ENCODE measurements around the gene KDM1A. TPM values are rescaled to one million over a fixed set of nuclear protein-coding genes. Genes with fewer than 3 reads are reported as not detected.

Gene KDM1A
- total RNA-seq, 4 donors from 2014 or later, result 45.5 to 49.2 (median 47.5) TPM

GRCh38 chr1:23080885-23081284, 61.6 kb downstream of the KDM1A start:
- Histone ChIP-seq H3K4me1 (peaks cover 8% of the 10 kb centered on the region), H3K27ac (no peak overlapping the region), H3K9me3 (no peaks in the 10 kb centered on the region), H3K27me3 (no peaks in the 10 kb centered on the region), H3K36me3 (peaks cover 85% of the 10 kb centered on the region), H3K4me3 (no peak overlapping the region)
- no peak for DNase-seq (ENCODE audit: low spot score in 2 of 2)
- no peak for TF ChIP-seq POLR2A (IDR thresholded peaks at IDR 0.05)
- TF ChIP-seq CTCF (IDR thresholded peaks at IDR 0.05), result no peak
- no peak for TF ChIP-seq POLR2AphosphoS5 (IDR thresholded peaks at IDR 0.05)
- no peak for TF ChIP-seq EP300 (IDR thresholded peaks at IDR 0.05)
- 91% methylated on average over 3 of the region's 3 CpGs for WGBS

- Histone ChIP-seq H3K27me3 (no peaks in the 10 kb centered on the region), H3K9me3 (no peaks in the 10 kb centered on the region), H3K36me3 (peaks cover 89% of the 10 kb centered on the region), H3K4me3 (no peak overlapping the region), H3K27ac (no peak overlapping the region), H3K4me1 (peaks cover 8% of the 10 kb centered on the region)
- no peak for DNase-seq (ENCODE audit: low spot score in 2 of 2)
- 96% methylated on average over 3 of the region's 3 CpGs for WGBS
- TF ChIP-seq CTCF (IDR thresholded peaks at IDR 0.05) (no peak), POLR2AphosphoS5 (IDR thresholded peaks at IDR 0.05) (no peak), EP300 (IDR thresholded peaks at IDR 0.05) (no peak), POLR2A (IDR thresholded peaks at IDR 0.05) (no peak)
Observed at GRCh38 chr1:23081376-23081775, 62.1 kb downstream of the KDM1A start.

- H3K27ac ChIP-seq, result no peak overlapping the region
- TF ChIP-seq CTCF (IDR thresholded peaks at IDR 0.05) (no peak), EP300 (IDR thresholded peaks at IDR 0.05) (no peak), POLR2A (IDR thresholded peaks at IDR 0.05) (no peak), POLR2AphosphoS5 (IDR thresholded peaks at IDR 0.05) (no peak)
- H3K4me1 ChIP-seq, result peaks cover 7% of the 10 kb centered on the region
- no peaks in the 10 kb centered on the region for H3K9me3 ChIP-seq
- no peaks in the 10 kb centered on the region for H3K27me3 ChIP-seq
- WGBS, result 74% methylated on average over 5 of the region's 5 CpGs
- H3K36me3 ChIP-seq, result peaks cover 96% of the 10 kb centered on the region
- H3K4me3 ChIP-seq, result no peak overlapping the region
- no peak for DNase-seq (ENCODE audit: low spot score in 2 of 2)
Observed at GRCh38 chr1:23083714-23084480, 64.6 kb downstream of the KDM1A start.

GRCh38 chr1:23084880-23085279, 65.6 kb downstream of the KDM1A start:
- H3K4me1 ChIP-seq, result no peaks in the 10 kb centered on the region
- no peaks in the 10 kb centered on the region for H3K27me3 ChIP-seq
- no peaks in the 10 kb centered on the region for H3K9me3 ChIP-seq
- H3K4me3 ChIP-seq, result no peak overlapping the region
- DNase-seq (ENCODE audit: low spot score in 2 of 2), result no peak
- 83% methylated on average over 8 of the region's 8 CpGs for WGBS
- TF ChIP-seq POLR2A (IDR thresholded peaks at IDR 0.05) (no peak), EP300 (IDR thresholded peaks at IDR 0.05) (no peak), CTCF (IDR thresholded peaks at IDR 0.05) (no peak), POLR2AphosphoS5 (IDR thresholded peaks at IDR 0.05) (no peak)
- no peak overlapping the region for H3K27ac ChIP-seq
- peaks cover 92% of the 10 kb centered on the region for H3K36me3 ChIP-seq

- peaks cover 87% of the 10 kb centered on the region for H3K36me3 ChIP-seq
- no peaks in the 10 kb centered on the region for H3K4me1 ChIP-seq
- H3K9me3 ChIP-seq, result no peaks in the 10 kb centered on the region
- WGBS, result 76% methylated on average over 3 of the region's 3 CpGs
- no peak overlapping the region for H3K27ac ChIP-seq
- DNase-seq (ENCODE audit: low spot score in 2 of 2), result no peak
- H3K27me3 ChIP-seq, result no peaks in the 10 kb centered on the region
- no peak for TF ChIP-seq EP300 (IDR thresholded peaks at IDR 0.05)
- TF ChIP-seq POLR2AphosphoS5 (IDR thresholded peaks at IDR 0.05), result no peak
- no peak for TF ChIP-seq CTCF (IDR thresholded peaks at IDR 0.05)
- TF ChIP-seq POLR2A (IDR thresholded peaks at IDR 0.05), result no peak
- H3K4me3 ChIP-seq, result no peak overlapping the region
Observed at GRCh38 chr1:23085696-23086095, 66.4 kb downstream of the KDM1A start.

All from suprapubic skin (tissue), 4 donors.